K562 (cell line): ENCODE data around the gene RAB31. TPM values are rescaled to one million over a fixed set of nuclear protein-coding genes. Genes with fewer than 3 reads are reported as not detected.

Experiments
- CBX2 ChIP-seq: fragments of 200-600 bp; sonication (generic); IDR thresholded peaks from one replicate; pipeline ENCODE4 v1.6.1; 2012; ENCODE audit warnings: mild to moderate bottlenecking, low read length, inconsistent platforms; ENCODE audit not compliant: insufficient read depth, poor library complexity, severe bottlenecking
- CCNT2 ChIP-seq: IDR thresholded peaks from 2 replicates; pipeline ENCODE4 v1.6.1; 2011; ENCODE audit warnings: borderline replicate concordance, low read depth, mild to moderate bottlenecking, moderate library complexity, mixed read lengths, low read length; ENCODE audit not compliant: insufficient read length; ENCODE audit errors: extremely low read depth
- FOXJ2 ChIP-seq: fragments of 200-800 bp; sonication (Bioruptor generic); IDR thresholded peaks from 2 replicates; pipeline ENCODE4 v1.6.1; 2016; ENCODE audit warnings: missing genetic modification characterization, missing compliant biosample characterization
- HDGF ChIP-seq: fragments of 450-650 bp; IDR thresholded peaks from 2 replicates; pipeline ENCODE4 v1.6.1; 2016
- HSF4 ChIP-seq: fragments of 250-450 bp; sonication (Bioruptor Pico); IDR thresholded peaks from 2 replicates; pipeline ENCODE4 v2.1.2; 2022; ENCODE audit warnings: mild to moderate bottlenecking, moderate library complexity, borderline replicate concordance
- MAZ ChIP-seq, 2 experiments: fragments of 450-650 bp in 1 of 2; sonication (generic) in 1 of 2; formaldehyde crosslinking; IDR thresholded peaks in 1 of 2; conservative IDR thresholded peaks in 1 of 2; 2 replicates each; pipeline versions ENCODE4 v1.4.0 to v1.5.0; 2020; ENCODE audit warnings: mild to moderate bottlenecking in 1 of 2, missing genetic modification reagents in 1 of 2
- NCOA4 ChIP-seq: fragments of 450-650 bp; IDR thresholded peaks from 2 replicates; pipeline ENCODE4 v1.6.1; 2018; ENCODE audit warnings: mild to moderate bottlenecking; ENCODE audit not compliant: partially characterized antibody
- NEUROD1 ChIP-seq: fragments of 150-350 bp; IDR thresholded peaks from 2 replicates; pipeline ENCODE4 v1.6.1; 2014; ENCODE audit warnings: borderline replicate concordance, low read length, low read depth; ENCODE audit not compliant: partially characterized antibody
- NFE2L1 ChIP-seq: fragments of 450-650 bp; IDR thresholded peaks from 2 replicates; pipeline ENCODE4 v1.6.1; 2016; ENCODE audit warnings: missing genetic modification characterization, low read depth, mild to moderate bottlenecking, missing compliant biosample characterization, moderate library complexity, borderline replicate concordance
- NR2C2 ChIP-seq, 2 experiments: fragments of 200-800 bp in 1 of 2; sonication (Bioruptor generic) in 1 of 2; sonication (generic) in 1 of 2; formaldehyde crosslinking in 1 of 2; IDR thresholded peaks; 2 replicates each; pipeline versions ENCODE4 v1.6.1 to v1.8.0; 2016 to 2022; ENCODE audit warnings: mild to moderate bottlenecking in 1 of 2, missing compliant biosample characterization in 1 of 2, missing genetic modification characterization in 1 of 2, missing genetic modification reagents in 1 of 2
- PML ChIP-seq: IDR thresholded peaks from 2 replicates; pipeline ENCODE4 v1.6.1; 2012; ENCODE audit warnings: low read length, inconsistent platforms
- PRPF4 ChIP-seq: fragments of 200-400 bp; formaldehyde crosslinking; IDR thresholded peaks from one replicate; pipeline ENCODE4 v1.6.1; 2017; ENCODE audit warnings: low read length, low read depth, mild to moderate bottlenecking; ENCODE audit not compliant: insufficient read depth, poor library complexity, severe bottlenecking
- U2AF2 ChIP-seq: fragments of 200-400 bp; formaldehyde crosslinking; optimal IDR thresholded peaks from 2 replicates; pipeline ENCODE3; 2017; ENCODE audit warnings: low read depth, mild to moderate bottlenecking, low read length
- ZNF143 ChIP-seq: sonication (generic); formaldehyde crosslinking; IDR thresholded peaks from 2 replicates; pipeline ENCODE4 v1.9.0; 2022; ENCODE audit warnings: mild to moderate bottlenecking, missing genetic modification reagents
- polyA plus RNA-seq, 8 experiments: library from polyadenylated mRNA; depleted of rRNA in 4 of 8; stranded (reverse) in 5 of 8; unstranded in 3 of 8; fragments of >200 nt; fragmentation: Nextera tagmentation in 2 of 8; fragmentation: Illumina TruSeq in 1 of 8; extraction: Ambion mirVana in 2 of 8; extraction: Trizol in 1 of 8; gene quantifications; 2 replicates each; pipeline versions ENCODE4 v1.2.1 to v1.2.3, GENCODE V29; 2011 to 2014; ENCODE audit warnings: inconsistent platforms in 1 of 8, missing spikeins in 1 of 8
- total RNA-seq, 7 experiments: library from RNA; depleted of rRNA in 6 of 7; stranded (reverse); fragments of >200 nt in 6 of 7; fragmentation: Illumina TruSeq in 2 of 7; extraction: Trizol in 2 of 7; gene quantifications; 2 replicates each; pipeline versions ENCODE4 v1.2.1 to v1.2.3, GENCODE V29; 2011 to 2021; ENCODE audit warnings: low replicate concordance in 1 of 7
- TF ChIP-seq, protein P1 (sequence below): fragments of 200-800 bp; sonication (Bioruptor generic); IDR thresholded peaks from 2 replicates; pipeline ENCODE4 v1.6.1; 2016; ENCODE audit warnings: missing genetic modification characterization, missing compliant biosample characterization
- TF ChIP-seq, protein P2 (sequence below): IDR thresholded peaks from 2 replicates; pipeline ENCODE4 v1.6.1; 2011; ENCODE audit not compliant: insufficient read length; ENCODE audit errors: extremely low read depth
- TF ChIP-seq, protein P3 (sequence below): fragments of 450-650 bp; conservative IDR thresholded peaks from 2 replicates; pipeline ENCODE4 v1.6.1; 2016; ENCODE audit warnings: missing genetic modification characterization, low read depth, mild to moderate bottlenecking, missing compliant biosample characterization, moderate library complexity
- TF ChIP-seq, protein P4 (sequence below): fragments of 450-650 bp; IDR thresholded peaks from 2 replicates; pipeline ENCODE4 v1.6.1; 2017; ENCODE audit warnings: mild to moderate bottlenecking, moderate library complexity

Gene RAB31
- total and polyA plus RNA-seq, 9 of the 15 experiments (the other 6 are each of a cell fraction or from before 2014, with no cell fraction given), result 20.7 to 70.4 (median 41.3) TPM

DNA sequence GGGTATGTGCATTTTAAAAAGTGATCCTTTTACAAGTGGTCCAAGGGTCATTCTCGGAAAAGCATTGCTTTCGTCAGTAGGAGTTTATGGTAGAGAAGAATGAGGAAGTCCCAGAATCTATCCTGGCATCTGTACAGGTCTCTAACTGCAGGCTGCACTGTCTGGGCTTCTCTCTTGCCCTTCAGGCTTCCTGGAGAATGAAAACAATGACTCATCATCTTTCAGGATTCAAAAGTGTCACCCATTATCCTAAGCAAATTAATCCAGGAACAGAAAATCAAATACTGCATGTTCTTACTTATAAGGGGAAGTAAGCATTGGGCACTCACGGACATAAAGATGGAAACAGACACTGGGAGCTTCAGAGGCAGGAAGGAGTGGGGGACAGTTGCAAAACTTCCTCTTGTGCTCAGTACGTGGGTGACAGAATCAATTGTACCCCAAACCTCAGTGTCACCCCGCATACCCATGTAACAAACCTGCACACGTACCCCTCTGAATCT is 117.5 kb downstream of the RAB31 start (continued):
- TF ChIP-seq, protein P1, sequence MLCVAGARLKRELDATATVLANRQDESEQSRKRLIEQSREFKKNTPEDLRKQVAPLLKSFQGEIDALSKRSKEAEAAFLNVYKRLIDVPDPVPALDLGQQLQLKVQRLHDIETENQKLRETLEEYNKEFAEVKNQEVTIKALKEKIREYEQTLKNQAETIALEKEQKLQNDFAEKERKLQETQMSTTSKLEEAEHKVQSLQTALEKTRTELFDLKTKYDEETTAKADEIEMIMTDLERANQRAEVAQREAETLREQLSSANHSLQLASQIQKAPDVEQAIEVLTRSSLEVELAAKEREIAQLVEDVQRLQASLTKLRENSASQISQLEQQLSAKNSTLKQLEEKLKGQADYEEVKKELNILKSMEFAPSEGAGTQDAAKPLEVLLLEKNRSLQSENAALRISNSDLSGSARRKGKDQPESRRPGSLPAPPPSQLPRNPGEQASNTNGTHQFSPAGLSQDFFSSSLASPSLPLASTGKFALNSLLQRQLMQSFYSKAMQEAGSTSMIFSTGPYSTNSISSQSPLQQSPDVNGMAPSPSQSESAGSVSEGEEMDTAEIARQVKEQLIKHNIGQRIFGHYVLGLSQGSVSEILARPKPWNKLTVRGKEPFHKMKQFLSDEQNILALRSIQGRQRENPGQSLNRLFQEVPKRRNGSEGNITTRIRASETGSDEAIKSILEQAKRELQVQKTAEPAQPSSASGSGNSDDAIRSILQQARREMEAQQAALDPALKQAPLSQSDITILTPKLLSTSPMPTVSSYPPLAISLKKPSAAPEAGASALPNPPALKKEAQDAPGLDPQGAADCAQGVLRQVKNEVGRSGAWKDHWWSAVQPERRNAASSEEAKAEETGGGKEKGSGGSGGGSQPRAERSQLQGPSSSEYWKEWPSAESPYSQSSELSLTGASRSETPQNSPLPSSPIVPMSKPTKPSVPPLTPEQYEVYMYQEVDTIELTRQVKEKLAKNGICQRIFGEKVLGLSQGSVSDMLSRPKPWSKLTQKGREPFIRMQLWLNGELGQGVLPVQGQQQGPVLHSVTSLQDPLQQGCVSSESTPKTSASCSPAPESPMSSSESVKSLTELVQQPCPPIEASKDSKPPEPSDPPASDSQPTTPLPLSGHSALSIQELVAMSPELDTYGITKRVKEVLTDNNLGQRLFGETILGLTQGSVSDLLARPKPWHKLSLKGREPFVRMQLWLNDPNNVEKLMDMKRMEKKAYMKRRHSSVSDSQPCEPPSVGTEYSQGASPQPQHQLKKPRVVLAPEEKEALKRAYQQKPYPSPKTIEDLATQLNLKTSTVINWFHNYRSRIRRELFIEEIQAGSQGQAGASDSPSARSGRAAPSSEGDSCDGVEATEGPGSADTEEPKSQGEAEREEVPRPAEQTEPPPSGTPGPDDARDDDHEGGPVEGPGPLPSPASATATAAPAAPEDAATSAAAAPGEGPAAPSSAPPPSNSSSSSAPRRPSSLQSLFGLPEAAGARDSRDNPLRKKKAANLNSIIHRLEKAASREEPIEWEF (CRISPR knock-in tag), result peak; percentile 73
- TF ChIP-seq HDGF, result no peak
- TF ChIP-seq NFE2L1 (tag), result peak; percentile 98
- TF ChIP-seq NR2C2 (CRISPR knock-in tag; IDR thresholded peaks at IDR 0.05), result no peak
- peak; percentile 52; the same call in 1 of the 2 replicates for TF ChIP-seq NR2C2 (tag; IDR thresholded peaks at IDR 0.05)
- TF ChIP-seq ZNF143 (CRISPR knock-in tag), result no peak
- TF ChIP-seq FOXJ2 (tag), result peak; percentile 90
- no peak for TF ChIP-seq U2AF2
- no peak for TF ChIP-seq PRPF4
- TF ChIP-seq, protein P2, sequence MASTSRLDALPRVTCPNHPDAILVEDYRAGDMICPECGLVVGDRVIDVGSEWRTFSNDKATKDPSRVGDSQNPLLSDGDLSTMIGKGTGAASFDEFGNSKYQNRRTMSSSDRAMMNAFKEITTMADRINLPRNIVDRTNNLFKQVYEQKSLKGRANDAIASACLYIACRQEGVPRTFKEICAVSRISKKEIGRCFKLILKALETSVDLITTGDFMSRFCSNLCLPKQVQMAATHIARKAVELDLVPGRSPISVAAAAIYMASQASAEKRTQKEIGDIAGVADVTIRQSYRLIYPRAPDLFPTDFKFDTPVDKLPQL, result no peak
- no peak for TF ChIP-seq CBX2
- peak; percentile 81 for TF ChIP-seq NEUROD1
- TF ChIP-seq, protein P3, sequence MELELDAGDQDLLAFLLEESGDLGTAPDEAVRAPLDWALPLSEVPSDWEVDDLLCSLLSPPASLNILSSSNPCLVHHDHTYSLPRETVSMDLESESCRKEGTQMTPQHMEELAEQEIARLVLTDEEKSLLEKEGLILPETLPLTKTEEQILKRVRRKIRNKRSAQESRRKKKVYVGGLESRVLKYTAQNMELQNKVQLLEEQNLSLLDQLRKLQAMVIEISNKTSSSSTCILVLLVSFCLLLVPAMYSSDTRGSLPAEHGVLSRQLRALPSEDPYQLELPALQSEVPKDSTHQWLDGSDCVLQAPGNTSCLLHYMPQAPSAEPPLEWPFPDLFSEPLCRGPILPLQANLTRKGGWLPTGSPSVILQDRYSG, result peak; percentile 45; the same call in 1 of the 2 replicates
- peak; percentile 83 for TF ChIP-seq CCNT2
- peak; percentile 72; the same call in 1 of the 2 replicates for TF ChIP-seq PML
- 0 out of 4 replicates have a peak, but pooled peaks of 1 of the 2 experiments have one; percentile 41 for TF ChIP-seq MAZ (CRISPR knock-in tag; conservative IDR thresholded peaks at IDR 0.05 in 1 of 2, IDR thresholded peaks at IDR 0.05 in 1 of 2)
- no peak for TF ChIP-seq NCOA4
- TF ChIP-seq, protein P4, sequence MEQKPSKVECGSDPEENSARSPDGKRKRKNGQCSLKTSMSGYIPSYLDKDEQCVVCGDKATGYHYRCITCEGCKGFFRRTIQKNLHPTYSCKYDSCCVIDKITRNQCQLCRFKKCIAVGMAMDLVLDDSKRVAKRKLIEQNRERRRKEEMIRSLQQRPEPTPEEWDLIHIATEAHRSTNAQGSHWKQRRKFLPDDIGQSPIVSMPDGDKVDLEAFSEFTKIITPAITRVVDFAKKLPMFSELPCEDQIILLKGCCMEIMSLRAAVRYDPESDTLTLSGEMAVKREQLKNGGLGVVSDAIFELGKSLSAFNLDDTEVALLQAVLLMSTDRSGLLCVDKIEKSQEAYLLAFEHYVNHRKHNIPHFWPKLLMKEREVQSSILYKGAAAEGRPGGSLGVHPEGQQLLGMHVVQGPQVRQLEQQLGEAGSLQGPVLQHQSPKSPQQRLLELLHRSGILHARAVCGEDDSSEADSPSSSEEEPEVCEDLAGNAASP, result no peak
- no peak for TF ChIP-seq HSF4
